GM23338 (cell line): Measurements from ENCODE around the gene EHD3. TPM values are rescaled to one million over a fixed set of nuclear protein-coding genes. Genes with fewer than 3 reads are reported as not detected.

Source experiments
- ATAC-seq: fragments of 200-7000 bp; cut with Tn5 transposase; 3 replicates; pipeline ENCODE4 v1.9.1; 2020
- DNase-seq: peaks from one replicate; pipeline ENCODE4 v3.0.0-alpha.2; 2015; ENCODE audit warnings: low spot score
- H2AFZ ChIP-seq: fragments of 200-600 bp; sonication (generic); 2 replicates; pipeline ENCODE4 v1.8.0; 2016; ENCODE audit warnings: antibody characterized with exemption, mild to moderate bottlenecking, moderate library complexity
- H3F3A ChIP-seq: fragments of 200-600 bp; sonication (generic); replicated peaks from 2 replicates; pipeline ENCODE4 v1.8.0; 2017; ENCODE audit warnings: antibody characterized with exemption, mixed run types, low read depth
- H3K27ac ChIP-seq: fragments of 200-600 bp; sonication (generic); 2 replicates; pipeline ENCODE4 v1.6.1; 2016; ENCODE audit warnings: low read depth
- H3K27me3 ChIP-seq: fragments of 200-600 bp; sonication (generic); 2 replicates; pipeline ENCODE4 v1.8.0; 2016; ENCODE audit warnings: mild to moderate bottlenecking, mixed run types, moderate library complexity; ENCODE audit not compliant: insufficient read depth
- H3K36me3 ChIP-seq: fragments of 200-600 bp; sonication (generic); 2 replicates; pipeline ENCODE4 v1.8.0; 2016; ENCODE audit warnings: mild to moderate bottlenecking; ENCODE audit not compliant: insufficient read depth
- H3K4me1 ChIP-seq: fragments of 200-600 bp; sonication (generic); 2 replicates; pipeline ENCODE4 v1.8.0; 2016; ENCODE audit warnings: mild to moderate bottlenecking, moderate library complexity; ENCODE audit not compliant: insufficient read depth
- H3K4me2 ChIP-seq: fragments of 200-600 bp; sonication (generic); 2 replicates; pipeline ENCODE4 v1.7.1; 2017; ENCODE audit warnings: mixed run types
- H3K4me3 ChIP-seq: fragments of 200-600 bp; sonication (generic); 2 replicates; pipeline ENCODE4 v1.6.1; 2016; ENCODE audit warnings: mixed run types
- H3K79me2 ChIP-seq: fragments of 200-600 bp; sonication (generic); replicated peaks from 2 replicates; pipeline ENCODE4 v1.8.0; 2017; ENCODE audit warnings: mild to moderate bottlenecking; ENCODE audit not compliant: insufficient read depth
- H3K9me2 ChIP-seq: fragments of 200-600 bp; sonication (generic); 2 replicates; pipeline ENCODE4 v1.8.0; 2017; ENCODE audit not compliant: insufficient read depth
- H4K20me1 ChIP-seq: fragments of 200-600 bp; sonication (generic); replicated peaks from 2 replicates; pipeline ENCODE4 v1.8.0; 2017; ENCODE audit warnings: mild to moderate bottlenecking; ENCODE audit not compliant: insufficient read depth
- H3K27ac Mint-ChIP-seq: 2 replicates; pipeline ENCODE4 v1.8.0; 2020; ENCODE audit warnings: inconsistent platforms, mild to moderate bottlenecking, moderate library complexity, mixed read lengths
- H3K27me3 Mint-ChIP-seq: 3 replicates; pipeline ENCODE4 v1.8.0; 2022; ENCODE audit warnings: low read depth, mild to moderate bottlenecking, moderate library complexity, mixed read lengths, inconsistent platforms; ENCODE audit not compliant: insufficient read depth, poor library complexity
- H3K36me3 Mint-ChIP-seq: 3 replicates; pipeline ENCODE4 v1.8.0; 2021; ENCODE audit warnings: low read depth, mild to moderate bottlenecking, inconsistent platforms, moderate library complexity, mixed read lengths
- H3K4me1 Mint-ChIP-seq: 3 replicates; pipeline ENCODE4 v1.8.0; 2020; ENCODE audit warnings: mild to moderate bottlenecking, inconsistent platforms, mixed read lengths
- H3K4me3 Mint-ChIP-seq: 3 replicates; pipeline ENCODE4 v1.8.0; 2021; ENCODE audit warnings: moderate library complexity, mild to moderate bottlenecking, inconsistent platforms, mixed read lengths
- H3K9me3 Mint-ChIP-seq: 3 replicates; pipeline ENCODE4 v1.8.0; 2020; ENCODE audit warnings: moderate library complexity, mild to moderate bottlenecking, inconsistent platforms, mixed read lengths
- CREB1 ChIP-seq: fragments of 250-450 bp; sonication (Bioruptor Pico); IDR thresholded peaks from 2 replicates; pipeline ENCODE4 v1.5.0; 2020; ENCODE audit warnings: low read depth, mild to moderate bottlenecking, moderate library complexity
- CTCF ChIP-seq, 2 experiments: fragments of 200-600 bp in 1 of 2; sonication (generic) in 1 of 2; conservative IDR thresholded peaks; 2 replicates each; pipeline versions ENCODE4 v1.5.1 to v1.6.1; 2016 to 2017; ENCODE audit warnings: antibody characterized with exemption in 2 of 2, low read depth in 2 of 2, mild to moderate bottlenecking in 2 of 2, moderate library complexity in 1 of 2
- EZH2 ChIP-seq: fragments of 200-600 bp; sonication (generic); IDR thresholded peaks from one replicate; pipeline ENCODE4 v1.8.0; 2017; ENCODE audit warnings: antibody characterized with exemption, mild to moderate bottlenecking, low read depth; ENCODE audit not compliant: unreplicated experiment
- EZH2phosphoT487 ChIP-seq: fragments of 200-600 bp; sonication (generic); IDR thresholded peaks from one replicate; pipeline ENCODE4 v1.8.1; 2018; ENCODE audit warnings: antibody characterized with exemption; ENCODE audit not compliant: unreplicated experiment
- JUNB ChIP-seq: IDR thresholded peaks from one replicate; pipeline ENCODE4 v1.6.1; 2016; ENCODE audit warnings: antibody characterized with exemption; ENCODE audit not compliant: unreplicated experiment
- NANOG ChIP-seq: IDR thresholded peaks from 2 replicates; pipeline ENCODE4 v1.6.1; 2016; ENCODE audit warnings: antibody characterized with exemption, borderline replicate concordance
- POLR2AphosphoS5 ChIP-seq: IDR thresholded peaks from 2 replicates; pipeline ENCODE4 v1.6.1; 2016; ENCODE audit warnings: antibody characterized with exemption, low read depth
- STAT1 ChIP-seq: IDR thresholded peaks from one replicate; pipeline ENCODE4 v1.6.1; 2016; ENCODE audit warnings: antibody characterized with exemption; ENCODE audit not compliant: unreplicated experiment
- ZNF114 ChIP-seq: fragments of 250-450 bp; sonication (Bioruptor Pico); IDR thresholded peaks from 2 replicates; pipeline ENCODE4 v1.5.0; 2020; ENCODE audit warnings: mild to moderate bottlenecking, moderate library complexity
- ZNF331 ChIP-seq: fragments of 250-450 bp; sonication (Bioruptor Pico); IDR thresholded peaks from 2 replicates; pipeline ENCODE4 v1.5.0; 2020; ENCODE audit warnings: low read depth, mild to moderate bottlenecking, moderate library complexity
- polyA plus RNA-seq: library from polyadenylated mRNA; unstranded; fragments of >200 nt; fragmentation: Nextera tagmentation; extraction: Ambion mirVana; gene quantifications from 2 replicates; pipeline ENCODE4 v1.2.1, GENCODE V29; 2016
- total RNA-seq: library from RNA; depleted of rRNA; stranded (reverse); fragments of >200 nt; shearing (Covaris generic); gene quantifications from 2 replicates; pipeline ENCODE4 v1.2.3, GENCODE V29; 2014
- TF ChIP-seq, protein P1 (sequence below): fragments of 250-450 bp; sonication (Bioruptor Pico); IDR thresholded peaks from 2 replicates; pipeline ENCODE4 v1.5.0; 2020; ENCODE audit warnings: mild to moderate bottlenecking, moderate library complexity
- TF ChIP-seq, protein P2 (sequence below): IDR thresholded peaks from one replicate; pipeline ENCODE4 v1.6.1; 2018; ENCODE audit warnings: antibody characterized with exemption; ENCODE audit not compliant: unreplicated experiment
- TF ChIP-seq, protein P3 (sequence below): IDR thresholded peaks from 2 replicates; pipeline ENCODE4 v1.6.1; 2016; ENCODE audit warnings: antibody characterized with exemption

Gene EHD3
- total and polyA plus RNA-seq, 2 experiments from 2014 or later = 3.3 to 12.6 TPM

DNA sequence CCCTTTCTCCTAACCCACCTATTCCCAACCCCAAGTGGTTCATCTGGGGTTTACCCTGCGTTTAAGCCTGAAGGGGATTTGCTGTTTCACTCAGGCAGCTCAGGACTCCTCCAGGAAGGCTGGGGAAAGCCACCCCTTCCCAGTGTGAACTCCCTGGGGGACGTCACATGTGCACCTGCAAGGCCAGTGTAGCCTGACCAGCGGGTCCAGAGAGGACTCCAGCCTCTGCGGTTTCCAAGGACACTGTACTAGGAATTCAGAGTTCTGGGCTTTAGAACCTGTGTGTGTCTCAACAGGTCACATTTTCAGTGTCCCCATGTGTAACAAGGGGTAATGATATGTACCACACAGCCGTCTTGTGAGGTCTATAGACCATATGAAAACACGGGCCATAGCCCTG is 17.9 kb downstream of the EHD3 start:
- ATAC-seq = no peak
- peaks cover 12% of the 10 kb centered on the region for H3K27me3 Mint-ChIP-seq

More for the DNA sequence above, 17.9 kb downstream of the EHD3 start:
- Histone ChIP-seq H3K27ac (no peak overlapping the region), H2AFZ (no peak overlapping the region), H3F3A (no peaks in the 10 kb centered on the region), H4K20me1 (no peaks in the 10 kb centered on the region), H3K27me3 (no peaks in the 10 kb centered on the region), H3K79me2 (no peaks in the 10 kb centered on the region), H3K4me2 (no peak overlapping the region), H3K4me1 (peaks cover 8% of the 10 kb centered on the region), H3K9me2 (no peaks in the 10 kb centered on the region), H3K4me3 (no peak overlapping the region), H3K36me3 (no peaks in the 10 kb centered on the region)
- peaks cover 3% of the 10 kb centered on the region; the same call in 1 of the 3 replicates for H3K36me3 Mint-ChIP-seq
- DNase-seq = no peak
- H3K9me3 Mint-ChIP-seq = no peaks in the 10 kb centered on the region
- H3K27ac Mint-ChIP-seq = no peak overlapping the region
- TF ChIP-seq, protein P1, sequence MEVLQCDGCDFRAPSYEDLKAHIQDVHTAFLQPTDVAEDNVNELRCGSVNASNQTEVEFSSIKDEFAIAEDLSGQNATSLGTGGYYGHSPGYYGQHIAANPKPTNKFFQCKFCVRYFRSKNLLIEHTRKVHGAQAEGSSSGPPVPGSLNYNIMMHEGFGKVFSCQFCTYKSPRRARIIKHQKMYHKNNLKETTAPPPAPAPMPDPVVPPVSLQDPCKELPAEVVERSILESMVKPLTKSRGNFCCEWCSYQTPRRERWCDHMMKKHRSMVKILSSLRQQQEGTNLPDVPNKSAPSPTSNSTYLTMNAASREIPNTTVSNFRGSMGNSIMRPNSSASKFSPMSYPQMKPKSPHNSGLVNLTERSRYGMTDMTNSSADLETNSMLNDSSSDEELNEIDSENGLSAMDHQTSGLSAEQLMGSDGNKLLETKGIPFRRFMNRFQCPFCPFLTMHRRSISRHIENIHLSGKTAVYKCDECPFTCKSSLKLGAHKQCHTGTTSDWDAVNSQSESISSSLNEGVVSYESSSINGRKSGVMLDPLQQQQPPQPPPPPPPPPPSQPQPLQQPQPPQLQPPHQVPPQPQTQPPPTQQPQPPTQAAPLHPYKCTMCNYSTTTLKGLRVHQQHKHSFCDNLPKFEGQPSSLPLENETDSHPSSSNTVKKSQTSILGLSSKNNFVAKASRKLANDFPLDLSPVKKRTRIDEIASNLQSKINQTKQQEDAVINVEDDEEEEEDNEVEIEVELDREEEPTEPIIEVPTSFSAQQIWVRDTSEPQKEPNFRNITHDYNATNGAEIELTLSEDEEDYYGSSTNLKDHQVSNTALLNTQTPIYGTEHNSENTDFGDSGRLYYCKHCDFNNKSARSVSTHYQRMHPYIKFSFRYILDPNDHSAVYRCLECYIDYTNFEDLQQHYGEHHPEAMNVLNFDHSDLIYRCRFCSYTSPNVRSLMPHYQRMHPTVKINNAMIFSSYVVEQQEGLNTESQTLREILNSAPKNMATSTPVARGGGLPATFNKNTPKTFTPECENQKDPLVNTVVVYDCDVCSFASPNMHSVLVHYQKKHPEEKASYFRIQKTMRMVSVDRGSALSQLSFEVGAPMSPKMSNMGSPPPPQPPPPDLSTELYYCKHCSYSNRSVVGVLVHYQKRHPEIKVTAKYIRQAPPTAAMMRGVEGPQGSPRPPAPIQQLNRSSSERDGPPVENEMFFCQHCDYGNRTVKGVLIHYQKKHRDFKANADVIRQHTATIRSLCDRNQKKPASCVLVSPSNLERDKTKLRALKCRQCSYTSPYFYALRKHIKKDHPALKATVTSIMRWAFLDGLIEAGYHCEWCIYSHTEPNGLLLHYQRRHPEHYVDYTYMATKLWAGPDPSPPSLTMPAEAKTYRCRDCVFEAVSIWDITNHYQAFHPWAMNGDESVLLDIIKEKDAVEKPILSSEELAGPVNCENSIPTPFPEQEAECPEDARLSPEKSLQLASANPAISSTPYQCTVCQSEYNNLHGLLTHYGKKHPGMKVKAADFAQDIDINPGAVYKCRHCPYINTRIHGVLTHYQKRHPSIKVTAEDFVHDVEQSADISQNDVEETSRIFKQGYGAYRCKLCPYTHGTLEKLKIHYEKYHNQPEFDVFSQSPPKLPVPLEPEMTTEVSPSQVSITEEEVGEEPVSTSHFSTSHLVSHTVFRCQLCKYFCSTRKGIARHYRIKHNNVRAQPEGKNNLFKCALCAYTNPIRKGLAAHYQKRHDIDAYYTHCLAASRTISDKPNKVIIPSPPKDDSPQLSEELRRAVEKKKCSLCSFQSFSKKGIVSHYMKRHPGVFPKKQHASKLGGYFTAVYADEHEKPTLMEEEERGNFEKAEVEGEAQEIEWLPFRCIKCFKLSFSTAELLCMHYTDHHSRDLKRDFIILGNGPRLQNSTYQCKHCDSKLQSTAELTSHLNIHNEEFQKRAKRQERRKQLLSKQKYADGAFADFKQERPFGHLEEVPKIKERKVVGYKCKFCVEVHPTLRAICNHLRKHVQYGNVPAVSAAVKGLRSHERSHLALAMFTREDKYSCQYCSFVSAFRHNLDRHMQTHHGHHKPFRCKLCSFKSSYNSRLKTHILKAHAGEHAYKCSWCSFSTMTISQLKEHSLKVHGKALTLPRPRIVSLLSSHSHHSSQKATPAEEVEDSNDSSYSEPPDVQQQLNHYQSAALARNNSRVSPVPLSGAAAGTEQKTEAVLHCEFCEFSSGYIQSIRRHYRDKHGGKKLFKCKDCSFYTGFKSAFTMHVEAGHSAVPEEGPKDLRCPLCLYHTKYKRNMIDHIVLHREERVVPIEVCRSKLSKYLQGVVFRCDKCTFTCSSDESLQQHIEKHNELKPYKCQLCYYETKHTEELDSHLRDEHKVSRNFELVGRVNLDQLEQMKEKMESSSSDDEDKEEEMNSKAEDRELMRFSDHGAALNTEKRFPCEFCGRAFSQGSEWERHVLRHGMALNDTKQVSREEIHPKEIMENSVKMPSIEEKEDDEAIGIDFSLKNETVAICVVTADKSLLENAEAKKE (CRISPR knock-in tag) = no peak
- TF ChIP-seq, protein P2, sequence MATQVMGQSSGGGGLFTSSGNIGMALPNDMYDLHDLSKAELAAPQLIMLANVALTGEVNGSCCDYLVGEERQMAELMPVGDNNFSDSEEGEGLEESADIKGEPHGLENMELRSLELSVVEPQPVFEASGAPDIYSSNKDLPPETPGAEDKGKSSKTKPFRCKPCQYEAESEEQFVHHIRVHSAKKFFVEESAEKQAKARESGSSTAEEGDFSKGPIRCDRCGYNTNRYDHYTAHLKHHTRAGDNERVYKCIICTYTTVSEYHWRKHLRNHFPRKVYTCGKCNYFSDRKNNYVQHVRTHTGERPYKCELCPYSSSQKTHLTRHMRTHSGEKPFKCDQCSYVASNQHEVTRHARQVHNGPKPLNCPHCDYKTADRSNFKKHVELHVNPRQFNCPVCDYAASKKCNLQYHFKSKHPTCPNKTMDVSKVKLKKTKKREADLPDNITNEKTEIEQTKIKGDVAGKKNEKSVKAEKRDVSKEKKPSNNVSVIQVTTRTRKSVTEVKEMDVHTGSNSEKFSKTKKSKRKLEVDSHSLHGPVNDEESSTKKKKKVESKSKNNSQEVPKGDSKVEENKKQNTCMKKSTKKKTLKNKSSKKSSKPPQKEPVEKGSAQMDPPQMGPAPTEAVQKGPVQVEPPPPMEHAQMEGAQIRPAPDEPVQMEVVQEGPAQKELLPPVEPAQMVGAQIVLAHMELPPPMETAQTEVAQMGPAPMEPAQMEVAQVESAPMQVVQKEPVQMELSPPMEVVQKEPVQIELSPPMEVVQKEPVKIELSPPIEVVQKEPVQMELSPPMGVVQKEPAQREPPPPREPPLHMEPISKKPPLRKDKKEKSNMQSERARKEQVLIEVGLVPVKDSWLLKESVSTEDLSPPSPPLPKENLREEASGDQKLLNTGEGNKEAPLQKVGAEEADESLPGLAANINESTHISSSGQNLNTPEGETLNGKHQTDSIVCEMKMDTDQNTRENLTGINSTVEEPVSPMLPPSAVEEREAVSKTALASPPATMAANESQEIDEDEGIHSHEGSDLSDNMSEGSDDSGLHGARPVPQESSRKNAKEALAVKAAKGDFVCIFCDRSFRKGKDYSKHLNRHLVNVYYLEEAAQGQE = no peak
- TF ChIP-seq ZNF114 (CRISPR knock-in tag) = no peak
- no peak for TF ChIP-seq CTCF (conservative IDR thresholded peaks at IDR 0.05; ENCODE audit: low read depth in 2 of 2)
- TF ChIP-seq ZNF331 = no peak
- no peak for TF ChIP-seq EZH2
- TF ChIP-seq NANOG = no peak
- TF ChIP-seq EZH2phosphoT487 = no peak
- no peak for TF ChIP-seq POLR2AphosphoS5
- TF ChIP-seq STAT1 = no peak
- TF ChIP-seq CREB1 (CRISPR knock-in tag) = no peak
- TF ChIP-seq JUNB = no peak
- TF ChIP-seq, protein P3, sequence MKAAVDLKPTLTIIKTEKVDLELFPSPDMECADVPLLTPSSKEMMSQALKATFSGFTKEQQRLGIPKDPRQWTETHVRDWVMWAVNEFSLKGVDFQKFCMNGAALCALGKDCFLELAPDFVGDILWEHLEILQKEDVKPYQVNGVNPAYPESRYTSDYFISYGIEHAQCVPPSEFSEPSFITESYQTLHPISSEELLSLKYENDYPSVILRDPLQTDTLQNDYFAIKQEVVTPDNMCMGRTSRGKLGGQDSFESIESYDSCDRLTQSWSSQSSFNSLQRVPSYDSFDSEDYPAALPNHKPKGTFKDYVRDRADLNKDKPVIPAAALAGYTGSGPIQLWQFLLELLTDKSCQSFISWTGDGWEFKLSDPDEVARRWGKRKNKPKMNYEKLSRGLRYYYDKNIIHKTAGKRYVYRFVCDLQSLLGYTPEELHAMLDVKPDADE = no peak
- peaks cover 30% of the 10 kb centered on the region for H3K4me1 Mint-ChIP-seq
- no peak overlapping the region for H3K4me3 Mint-ChIP-seq
